Measurements from ENCODE around the gene CIAO2A.

DNA sequence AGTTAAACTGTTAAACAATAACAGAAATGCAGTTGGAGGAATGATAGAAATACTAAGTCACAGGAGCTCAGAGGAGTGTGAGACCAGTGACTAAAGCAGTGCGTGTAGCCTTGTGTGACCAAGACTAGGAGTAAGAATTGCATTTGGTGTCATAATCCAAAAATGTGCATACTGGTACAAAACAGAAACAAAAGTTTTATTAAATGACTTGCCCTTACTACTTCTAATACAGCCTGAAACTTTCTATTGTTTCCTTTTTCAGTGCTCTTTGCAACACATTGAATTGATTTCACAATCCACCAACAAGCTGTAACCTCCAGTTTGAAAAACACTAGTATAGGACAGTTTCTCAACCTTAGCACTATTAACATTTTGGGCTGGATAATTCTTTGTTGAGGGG is 19.3 kb upstream of the CIAO2A start:
- TF ChIP-seq, protein P1, sequence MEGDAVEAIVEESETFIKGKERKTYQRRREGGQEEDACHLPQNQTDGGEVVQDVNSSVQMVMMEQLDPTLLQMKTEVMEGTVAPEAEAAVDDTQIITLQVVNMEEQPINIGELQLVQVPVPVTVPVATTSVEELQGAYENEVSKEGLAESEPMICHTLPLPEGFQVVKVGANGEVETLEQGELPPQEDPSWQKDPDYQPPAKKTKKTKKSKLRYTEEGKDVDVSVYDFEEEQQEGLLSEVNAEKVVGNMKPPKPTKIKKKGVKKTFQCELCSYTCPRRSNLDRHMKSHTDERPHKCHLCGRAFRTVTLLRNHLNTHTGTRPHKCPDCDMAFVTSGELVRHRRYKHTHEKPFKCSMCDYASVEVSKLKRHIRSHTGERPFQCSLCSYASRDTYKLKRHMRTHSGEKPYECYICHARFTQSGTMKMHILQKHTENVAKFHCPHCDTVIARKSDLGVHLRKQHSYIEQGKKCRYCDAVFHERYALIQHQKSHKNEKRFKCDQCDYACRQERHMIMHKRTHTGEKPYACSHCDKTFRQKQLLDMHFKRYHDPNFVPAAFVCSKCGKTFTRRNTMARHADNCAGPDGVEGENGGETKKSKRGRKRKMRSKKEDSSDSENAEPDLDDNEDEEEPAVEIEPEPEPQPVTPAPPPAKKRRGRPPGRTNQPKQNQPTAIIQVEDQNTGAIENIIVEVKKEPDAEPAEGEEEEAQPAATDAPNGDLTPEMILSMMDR (IDR thresholded peaks at IDR 0.05; ENCODE audit: low read depth, low read length, missing input control), result no peak
- TF ChIP-seq, protein P2, sequence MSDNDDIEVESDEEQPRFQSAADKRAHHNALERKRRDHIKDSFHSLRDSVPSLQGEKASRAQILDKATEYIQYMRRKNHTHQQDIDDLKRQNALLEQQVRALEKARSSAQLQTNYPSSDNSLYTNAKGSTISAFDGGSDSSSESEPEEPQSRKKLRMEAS (IDR thresholded peaks at IDR 0.05), result no peak
- TF ChIP-seq TAF1 (conservative IDR thresholded peaks at IDR 0.05) (no peak), YY1 (IDR thresholded peaks at IDR 0.05) (no peak), JUND (IDR thresholded peaks at IDR 0.05) (no peak)

All from liver (tissue), 3 donors.